GM04503 (cell line): ENCODE data around the gene COL25A1.

Experiments used
- DNase-seq: peaks from one replicate; pipeline ENCODE4 v3.0.0-alpha.2; 2012; ENCODE audit warnings: low read depth

The COL25A1 gene

DNA sequence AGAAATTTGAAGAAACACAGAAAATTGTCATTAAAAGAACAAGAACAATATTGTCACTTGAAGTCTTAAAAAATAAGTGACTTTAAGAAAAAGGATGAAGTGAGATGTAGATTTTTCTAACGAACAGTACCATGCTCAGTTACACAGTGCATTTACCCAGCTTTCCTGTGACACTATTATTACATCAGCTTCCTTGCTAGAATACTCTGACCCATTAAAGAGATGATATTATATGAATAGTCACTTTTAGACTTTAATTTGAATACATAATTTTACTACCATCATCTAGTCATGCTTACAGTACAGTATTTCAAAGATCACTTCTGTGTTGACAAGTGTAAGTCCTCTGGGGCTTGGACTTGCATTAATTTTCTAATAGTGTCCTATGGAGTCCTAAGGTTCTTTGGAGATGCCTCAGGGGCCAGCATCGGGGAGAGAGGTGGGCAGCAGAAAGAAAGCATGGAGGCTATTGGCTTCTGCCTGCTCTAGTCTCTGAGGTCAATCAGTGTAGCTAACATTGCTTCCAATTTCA is 10.7 kb downstream of the COL25A1 start:
- no peak for DNase-seq

GRCh38 chr4:109290918-109291317 is 11.5 kb downstream of the COL25A1 start:
- DNase-seq, result no peak

- DNase-seq, result no peak
Observed at GRCh38 chr4:109278594-109279031, 23.8 kb downstream of the COL25A1 start.

- DNase-seq, result no peak
Observed at GRCh38 chr4:109276482-109277095, 25.9 kb downstream of the COL25A1 start.

GRCh38 chr4:109275066-109275745 is 27.3 kb downstream of the COL25A1 start:
- no peak for DNase-seq

DNA sequence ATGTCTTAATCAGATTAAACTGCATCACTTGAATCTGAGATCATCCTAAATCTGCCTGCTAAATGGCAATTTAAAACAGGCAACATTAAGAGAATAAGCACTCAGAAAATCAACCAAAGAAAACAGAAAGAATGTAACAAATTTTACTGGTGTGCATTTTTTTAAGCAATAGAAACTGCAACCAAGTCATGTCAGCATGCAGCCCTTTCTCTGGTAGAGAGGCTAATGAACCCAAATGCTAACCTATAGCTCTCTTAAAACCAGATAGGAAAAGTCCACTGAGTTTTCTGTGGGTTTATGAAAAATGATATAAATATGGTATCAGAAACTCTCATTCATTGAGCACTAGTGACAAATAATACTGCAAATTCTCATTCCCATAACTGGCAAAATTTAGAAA is 35.6 kb downstream of the COL25A1 start:
- no peak for DNase-seq

- DNase-seq, result no peak
Observed at GRCh38 chr4:109266236-109266635, 36.2 kb downstream of the COL25A1 start.

- DNase-seq, result no peak
Observed at GRCh38 chr4:109263721-109264120, 38.7 kb downstream of the COL25A1 start.

GRCh38 chr4:109256818-109257217 is 45.6 kb downstream of the COL25A1 start:
- DNase-seq, result no peak

DNA sequence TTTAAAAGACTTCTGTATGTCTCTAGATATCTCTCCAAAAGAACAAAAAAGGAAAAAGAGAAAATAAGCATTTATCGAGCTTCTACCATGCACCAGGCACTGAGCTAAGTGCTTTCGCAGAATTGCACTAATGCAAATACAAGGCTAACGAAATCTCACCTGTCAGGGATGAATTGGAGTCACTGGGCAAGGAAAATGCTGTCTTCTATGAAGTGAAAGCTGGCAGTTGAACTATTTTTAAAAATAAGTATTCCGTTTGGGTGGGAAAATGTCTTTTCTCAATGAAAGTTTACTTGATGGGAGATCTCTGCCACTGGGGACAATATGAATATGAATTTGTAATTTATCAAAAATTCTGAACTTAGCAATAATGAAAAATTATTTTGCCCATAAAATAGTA is 47.6 kb downstream of the COL25A1 start:
- no peak for DNase-seq

- DNase-seq, result no peak
Observed at GRCh38 chr4:109251396-109251795, 51.1 kb downstream of the COL25A1 start.

DNA sequence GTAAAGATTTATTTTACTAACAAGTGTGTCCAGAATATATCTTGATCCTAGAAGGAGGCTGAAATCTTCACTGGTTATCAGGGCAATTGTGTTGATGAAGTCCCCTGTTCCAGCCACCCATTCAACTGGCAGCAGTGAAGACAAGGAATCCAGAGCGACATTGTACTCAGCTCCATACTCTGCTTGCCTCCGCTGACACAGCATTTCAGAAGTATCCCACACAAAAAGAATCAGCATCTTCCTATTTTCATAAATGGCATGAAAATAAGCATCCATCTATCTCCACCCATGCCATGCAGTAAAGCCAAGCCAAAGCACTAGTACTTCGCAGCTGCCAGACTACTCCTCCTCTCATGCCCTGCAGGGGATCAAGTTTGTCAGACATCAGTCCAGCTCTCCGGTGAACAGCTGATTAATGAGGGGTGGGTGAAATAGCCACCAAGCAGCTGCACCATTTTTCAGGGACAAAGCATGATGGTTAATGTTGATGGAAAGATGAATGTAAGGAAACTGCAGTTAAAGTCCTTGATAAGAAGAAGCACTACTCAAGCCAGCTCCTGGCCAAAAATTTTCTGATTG is 54.0 kb downstream of the COL25A1 start:
- no peak for DNase-seq

GRCh38 chr4:109243871-109244270 is 58.6 kb downstream of the COL25A1 start:
- no peak for DNase-seq

DNA sequence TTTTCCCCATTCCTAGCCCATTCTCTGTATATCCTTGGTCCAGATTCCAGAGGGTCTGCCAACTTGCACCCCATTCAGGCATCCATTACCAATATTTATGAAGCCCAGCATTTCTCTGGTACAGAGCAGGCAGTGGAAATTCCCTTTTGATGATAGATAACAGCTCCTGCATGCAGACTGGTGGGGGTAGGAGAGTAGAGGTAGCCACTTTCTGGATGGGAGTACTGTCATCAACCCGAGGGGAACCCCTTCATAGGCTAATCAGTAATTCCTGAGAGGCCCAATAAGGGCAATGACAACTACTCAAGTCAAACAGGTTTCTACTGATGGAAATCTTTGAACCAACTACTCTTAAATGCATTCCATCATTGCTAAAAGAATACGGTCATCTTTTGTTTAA is 63.7 kb downstream of the COL25A1 start:
- DNase-seq, result no peak

DNA sequence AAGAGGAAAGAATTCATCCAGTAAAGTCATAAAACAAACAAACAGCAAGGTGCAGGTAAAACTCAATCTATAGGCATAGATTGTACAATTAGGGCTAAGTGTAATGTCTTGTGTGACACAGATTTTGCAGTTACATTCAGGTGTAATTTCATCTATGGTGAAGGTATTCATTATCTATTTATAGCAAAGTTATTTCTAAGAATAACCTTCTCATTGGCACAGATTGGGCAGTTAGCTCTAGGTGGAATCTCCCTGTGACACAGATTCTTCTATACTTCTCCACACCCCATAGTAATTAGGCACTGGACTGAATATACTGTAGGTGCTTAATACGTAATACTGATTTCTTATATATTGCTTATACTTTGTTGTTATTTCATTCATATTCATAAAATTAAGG is 66.8 kb downstream of the COL25A1 start:
- no peak for DNase-seq

DNA sequence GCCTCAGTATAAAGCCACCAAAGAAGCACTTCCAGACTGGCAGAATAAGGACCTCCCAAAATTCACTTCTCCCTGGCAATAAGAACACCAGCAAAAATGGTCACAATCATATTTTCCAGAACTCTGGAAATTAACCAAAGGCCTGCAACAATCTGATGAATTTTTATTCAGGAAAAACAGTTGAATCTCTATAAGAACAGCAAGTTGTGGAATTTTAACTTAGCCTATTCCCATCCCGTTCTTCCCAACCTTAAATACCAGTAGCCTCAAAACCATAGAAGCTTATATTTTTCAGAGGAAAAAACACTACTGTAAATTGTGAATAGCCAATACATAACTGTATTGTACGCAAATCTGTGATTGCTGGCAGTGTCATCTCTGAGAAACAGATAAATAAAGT is 67.9 kb downstream of the COL25A1 start:
- no peak for DNase-seq

DNA sequence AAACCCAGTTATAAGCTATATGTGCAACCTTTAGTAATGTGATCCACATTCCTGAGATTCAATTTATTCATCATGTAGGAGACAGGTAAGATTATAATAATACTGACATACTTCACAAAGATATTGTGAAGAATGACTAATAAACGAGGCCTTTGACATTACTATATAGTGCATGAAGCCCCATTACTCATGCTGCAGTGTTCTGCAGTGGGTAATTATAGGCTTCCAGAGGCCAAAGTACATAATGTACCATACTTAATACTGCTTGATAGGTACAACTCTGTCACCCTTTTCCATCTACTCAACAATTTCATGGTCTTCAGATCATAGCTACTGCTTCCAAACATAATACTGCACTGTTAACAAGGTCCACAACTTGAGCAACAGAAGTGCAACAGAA is 68.9 kb downstream of the COL25A1 start:
- no peak for DNase-seq

DNA sequence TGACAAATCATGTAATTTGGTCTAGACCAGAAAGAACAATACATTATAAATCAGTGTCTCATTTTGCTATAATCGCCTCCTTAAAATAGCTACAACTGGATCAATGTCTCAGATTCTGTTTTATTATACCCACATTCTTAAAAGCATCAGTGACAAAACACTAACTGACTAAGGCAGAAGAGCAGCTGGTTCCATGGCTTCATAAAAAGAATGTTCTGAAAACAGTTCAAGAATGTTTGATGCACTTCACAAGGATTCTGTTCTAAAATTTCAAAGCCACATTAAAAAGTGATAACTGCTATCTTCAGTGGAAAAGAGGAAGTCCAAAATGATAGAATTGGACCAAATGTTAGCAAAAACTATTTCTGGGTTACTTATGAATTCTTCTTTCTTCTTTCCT is 69.8 kb downstream of the COL25A1 start:
- no peak for DNase-seq

- DNase-seq, result no peak
Observed at GRCh38 chr4:109231331-109231730, 71.1 kb downstream of the COL25A1 start.

DNA sequence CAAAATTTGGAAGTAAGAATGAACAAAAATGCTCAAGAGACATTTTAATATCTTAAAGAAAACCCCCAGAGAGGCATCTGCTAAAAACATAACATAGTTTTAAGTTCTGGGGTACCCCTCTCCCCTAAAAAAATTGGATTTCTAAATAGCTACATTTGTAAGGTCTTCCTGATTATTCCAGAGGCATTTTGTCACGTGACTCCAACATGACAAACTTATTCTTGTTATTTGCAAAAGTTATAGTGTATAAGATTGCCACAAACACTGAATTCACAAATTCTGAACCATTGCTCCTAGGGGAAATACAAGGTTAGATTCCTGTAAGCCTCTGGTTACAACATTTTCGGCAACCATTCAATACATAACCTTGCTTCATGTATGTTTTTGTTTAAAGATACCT is 73.4 kb downstream of the COL25A1 start:
- no peak for DNase-seq

- DNase-seq, result no peak
Observed at GRCh38 chr4:109218288-109218687, 84.2 kb downstream of the COL25A1 start.

DNA sequence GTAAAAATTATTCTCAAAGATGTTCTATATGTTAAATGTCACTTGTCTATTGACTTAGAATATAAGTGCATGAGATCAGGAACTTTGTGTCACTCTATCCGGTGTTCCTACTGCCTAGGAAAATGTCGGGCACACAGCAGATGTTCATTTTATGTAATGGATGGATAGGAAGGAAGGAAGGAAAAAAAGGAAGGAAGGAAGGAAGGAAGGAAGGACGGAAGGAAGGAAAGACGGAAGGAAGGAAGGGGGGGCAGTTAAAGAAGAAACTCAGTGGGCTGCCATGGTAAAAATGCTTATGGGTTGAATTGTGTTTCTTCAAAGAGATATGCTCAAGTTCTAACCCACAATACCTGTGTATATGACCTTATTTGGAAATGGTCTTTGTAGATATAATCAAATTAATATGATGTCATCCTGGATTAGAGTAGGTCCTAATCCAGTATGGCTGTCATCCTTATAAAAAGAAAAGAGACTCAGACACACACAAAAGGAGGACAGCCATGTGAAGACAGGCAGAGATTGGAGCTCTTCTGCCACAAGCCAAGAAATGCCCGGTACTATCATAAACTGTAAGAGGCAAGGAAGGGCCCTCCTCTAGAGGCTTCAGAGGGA is 86.3 kb downstream of the COL25A1 start:
- DNase-seq, result no peak

DNA sequence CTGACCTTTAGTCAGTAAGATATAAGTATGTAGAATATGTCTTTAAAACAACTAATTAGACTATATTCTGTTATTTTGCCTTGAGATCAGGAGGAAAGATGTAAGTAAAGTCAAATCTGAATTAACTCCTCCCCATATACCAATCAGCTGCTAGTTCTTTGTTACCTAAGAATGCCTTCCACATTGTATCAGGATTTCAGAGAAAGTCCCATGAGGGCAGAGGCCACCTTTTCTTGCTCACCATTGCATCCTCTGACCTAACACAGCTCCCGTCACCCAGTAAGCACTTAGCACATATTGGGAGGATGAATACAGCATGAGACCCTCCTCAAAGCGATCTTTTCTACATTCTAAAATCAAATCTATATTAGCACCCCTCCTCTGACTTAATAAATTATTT is 87.0 kb downstream of the COL25A1 start:
- DNase-seq, result no peak
